Measurements from ENCODE around the gene NPTXR. TPM values are rescaled to one million over a fixed set of nuclear protein-coding genes. Genes with fewer than 3 reads are reported as not detected.

NPTXR gene
- total RNA-seq, 6 experiments from 2014 or later: 0.18 to 0.68 (median 0.28) TPM

DNA sequence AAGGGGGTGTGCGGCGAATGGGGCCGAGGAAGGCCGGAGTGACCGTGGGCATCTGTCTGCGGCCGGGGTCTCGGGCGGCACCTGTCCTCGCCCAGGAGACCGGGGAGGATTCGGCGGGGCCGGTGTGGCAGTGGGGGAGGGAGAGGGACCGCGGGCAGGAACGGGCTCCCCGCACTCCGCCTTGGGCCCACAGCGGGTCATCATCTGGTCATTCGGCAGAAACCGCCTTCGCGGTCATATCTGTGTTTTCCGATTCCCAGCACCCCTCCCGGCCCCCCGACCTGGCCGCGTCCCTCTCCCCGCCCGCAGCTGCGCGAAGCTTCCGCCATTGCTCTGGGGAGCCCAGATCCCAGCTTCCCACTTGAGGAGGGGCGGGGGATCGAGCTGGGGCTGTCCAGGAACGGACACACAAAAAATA, 29.0 kb upstream of the NPTXR start:
- no peaks in the 10 kb centered on the region for H3K27me3 ChIP-seq
- H3K36me3 ChIP-seq: no peaks in the 10 kb centered on the region
- H3K9me3 ChIP-seq: no peaks in the 10 kb centered on the region
- ATAC-seq (peak; percentile 37 to 51 (median 40)), DNase-seq (peak; percentile 56 to 72 (median 62))
- intact Hi-C loops (cut with DNase I): no loop called here
- H3K27ac ChIP-seq: peak overlapping the region; percentile 70 to 85 (median 81)
- WGBS (ENCODE audit: insufficient coverage, low coverage, low lambda C conversion rate, missing lambda C conversion rate): 0% methylated on average over 5 of the region's 37 CpGs
- TF ChIP-seq POLR2A (IDR thresholded peaks at IDR 0.05): peak; percentile 13
- TF ChIP-seq, protein P1, sequence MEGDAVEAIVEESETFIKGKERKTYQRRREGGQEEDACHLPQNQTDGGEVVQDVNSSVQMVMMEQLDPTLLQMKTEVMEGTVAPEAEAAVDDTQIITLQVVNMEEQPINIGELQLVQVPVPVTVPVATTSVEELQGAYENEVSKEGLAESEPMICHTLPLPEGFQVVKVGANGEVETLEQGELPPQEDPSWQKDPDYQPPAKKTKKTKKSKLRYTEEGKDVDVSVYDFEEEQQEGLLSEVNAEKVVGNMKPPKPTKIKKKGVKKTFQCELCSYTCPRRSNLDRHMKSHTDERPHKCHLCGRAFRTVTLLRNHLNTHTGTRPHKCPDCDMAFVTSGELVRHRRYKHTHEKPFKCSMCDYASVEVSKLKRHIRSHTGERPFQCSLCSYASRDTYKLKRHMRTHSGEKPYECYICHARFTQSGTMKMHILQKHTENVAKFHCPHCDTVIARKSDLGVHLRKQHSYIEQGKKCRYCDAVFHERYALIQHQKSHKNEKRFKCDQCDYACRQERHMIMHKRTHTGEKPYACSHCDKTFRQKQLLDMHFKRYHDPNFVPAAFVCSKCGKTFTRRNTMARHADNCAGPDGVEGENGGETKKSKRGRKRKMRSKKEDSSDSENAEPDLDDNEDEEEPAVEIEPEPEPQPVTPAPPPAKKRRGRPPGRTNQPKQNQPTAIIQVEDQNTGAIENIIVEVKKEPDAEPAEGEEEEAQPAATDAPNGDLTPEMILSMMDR (IDR thresholded peaks at IDR 0.05): no peak
- peak overlapping the region; percentile 70 to 82 (median 71) for H3K4me3 ChIP-seq
- peaks cover 0 to 21% (median 0%) of the 10 kb centered on the region in 4 donors for H3K4me1 ChIP-seq

DNA sequence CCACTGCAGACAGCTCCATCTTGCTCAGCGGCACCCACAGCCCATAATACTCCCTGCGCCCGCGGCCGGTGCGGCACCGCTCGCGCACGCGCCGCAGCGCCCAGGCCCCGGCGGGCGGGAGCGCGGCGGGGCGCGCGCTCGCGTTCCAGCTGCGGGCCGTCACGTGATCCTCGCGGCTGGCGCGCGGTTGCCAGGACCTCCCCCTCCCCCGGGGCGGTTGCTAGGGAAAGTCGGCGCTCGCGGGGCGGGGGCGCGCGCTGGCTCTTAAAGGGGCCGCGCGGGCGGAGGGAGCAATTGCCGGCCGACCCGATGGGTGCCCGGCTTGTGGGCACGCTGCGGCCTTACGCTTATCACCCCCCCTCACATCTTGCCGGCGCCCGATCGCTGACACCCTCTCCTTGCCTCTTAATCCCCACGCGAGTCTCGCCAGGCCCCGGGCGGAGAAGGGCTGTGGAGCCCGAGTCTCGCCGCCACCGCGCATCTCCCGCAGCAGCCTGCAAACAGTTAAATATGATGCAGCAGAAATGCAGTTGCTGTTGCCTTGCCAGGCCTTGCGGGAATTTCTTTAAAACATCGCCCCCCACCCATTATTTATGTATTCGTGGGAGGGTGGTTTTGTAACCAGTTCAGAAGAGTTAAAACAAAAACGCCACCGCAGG, 28.5 kb upstream of the NPTXR start, which contains the start of gene CBX6:
Gene CBX6, minus strand, starts transcription at position 45 of the 659 bp plus-strand sequence. Its CDS starts 26 bp downstream, at position 19.
- intact Hi-C loops (cut with DNase I): no loop called here
- H3K9me3 ChIP-seq: no peaks in the 10 kb centered on the region
- no peaks in the 10 kb centered on the region for H3K27me3 ChIP-seq
- WGBS (ENCODE audit: insufficient coverage, low coverage, low lambda C conversion rate, missing lambda C conversion rate): 0% methylated on average over 3 of the region's 73 CpGs
- peak; percentile 96 to 97 (median 96) for DNase-seq
- H3K4me3 ChIP-seq: peak within 1 kb of the TSS; percentile 70 to 82 (median 71)
- peak within 1 kb of the TSS; percentile 70 to 85 (median 81) for H3K27ac ChIP-seq
- peak; percentile 49 for TF ChIP-seq POLR2A (IDR thresholded peaks at IDR 0.05)
- TF ChIP-seq, protein P1 (IDR thresholded peaks at IDR 0.05): no peak
- H3K4me1 ChIP-seq: peaks cover 0 to 21% (median 0%) of the 10 kb centered on the region in 4 donors
- peak; percentile 82 to 89 (median 82) for ATAC-seq
- H3K36me3 ChIP-seq: no peaks in the 10 kb centered on the region

DNA sequence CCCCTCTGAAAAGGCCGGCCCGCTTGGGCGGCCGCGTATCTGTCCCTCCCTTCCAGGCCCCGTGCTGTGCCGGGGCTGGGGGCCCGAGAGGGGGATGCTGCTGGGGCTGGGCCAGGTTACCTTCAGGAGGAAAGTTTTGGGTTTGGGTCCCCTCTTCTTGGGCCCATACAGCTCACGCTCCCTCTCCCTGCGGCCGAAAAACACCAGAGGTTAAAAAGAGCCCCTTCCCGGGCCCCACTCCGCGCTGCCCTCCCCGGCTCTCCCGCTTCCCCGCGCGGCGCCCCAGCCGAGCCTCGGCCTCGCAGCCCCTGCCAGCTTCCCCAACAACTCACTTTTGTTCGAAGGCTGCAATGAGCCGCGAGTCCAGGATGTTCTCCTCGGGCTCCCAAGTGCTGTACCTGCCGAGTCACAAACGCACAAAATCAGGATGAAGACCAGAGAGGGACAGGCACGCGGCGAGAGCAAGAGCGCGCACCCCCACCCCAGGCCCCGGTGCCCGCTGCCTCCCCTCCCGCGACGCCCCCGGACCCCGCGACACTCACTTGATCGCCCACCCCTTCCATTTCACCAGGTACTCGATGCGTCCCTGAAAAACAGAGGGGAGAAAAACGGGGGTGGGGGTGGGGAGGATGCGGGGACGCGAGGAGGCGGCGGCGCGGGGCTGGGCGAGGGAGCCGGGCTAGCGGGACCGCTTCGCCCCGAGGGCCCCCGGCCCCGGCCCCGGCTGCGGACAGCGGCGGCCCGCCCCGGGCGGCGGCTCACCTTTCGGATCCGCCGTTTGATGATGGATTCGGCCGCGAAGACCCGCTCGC, 27.7 kb upstream of the NPTXR start:
- WGBS (ENCODE audit: insufficient coverage, low coverage, low lambda C conversion rate, missing lambda C conversion rate): 3% methylated on average over 6 of the region's 77 CpGs

DNA sequence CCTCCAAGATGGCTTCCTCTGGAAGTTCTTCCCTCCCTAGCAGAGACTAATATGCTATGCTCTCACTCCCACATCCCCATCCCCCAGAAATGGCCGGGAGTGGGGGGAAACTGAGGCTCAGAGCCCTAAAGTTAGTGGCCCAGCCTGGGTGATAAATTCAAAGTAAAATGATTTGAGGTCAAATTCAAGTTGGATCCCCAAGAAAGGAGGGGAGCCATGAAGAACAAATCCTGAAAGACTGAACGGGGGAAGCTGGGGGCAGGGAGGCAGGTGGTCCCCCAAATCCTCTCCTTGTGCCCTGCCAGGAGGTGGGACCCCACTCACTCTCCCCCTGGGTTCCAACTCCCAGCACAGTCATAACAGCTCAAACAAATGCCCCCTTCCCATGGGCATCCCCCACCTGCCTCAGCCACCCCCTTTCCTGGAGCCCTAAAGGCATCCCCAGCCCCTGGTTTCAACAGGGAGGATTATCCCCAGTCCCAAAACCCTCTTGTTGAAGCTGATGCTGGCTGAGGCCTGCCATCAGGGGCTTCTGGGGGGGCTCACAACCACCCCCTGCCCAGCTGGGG, 27.0 kb upstream of the NPTXR start:
- Histone ChIP-seq H3K36me3 (peaks cover 0 to 4% (median 0%) of the 10 kb centered on the region in 4 donors), H3K4me1 (peaks cover 0 to 21% (median 0%) of the 10 kb centered on the region in 4 donors), H3K9me3 (no peaks in the 10 kb centered on the region), H3K27me3 (no peaks in the 10 kb centered on the region), H3K27ac (peak overlapping the region; percentile 39 to 63 (median 43)), H3K4me3 (peak overlapping the region; percentile 70 to 82 (median 71))
- 30% methylated on average over 2 of the region's 2 CpGs for WGBS (ENCODE audit: insufficient coverage, low coverage, low lambda C conversion rate, missing lambda C conversion rate)
- no peak for TF ChIP-seq POLR2A (IDR thresholded peaks at IDR 0.05)
- TF ChIP-seq, protein P1 (IDR thresholded peaks at IDR 0.05): no peak
- ATAC-seq (no peak), DNase-seq (peak in 1 of 3 donors; percentile 44)
- intact Hi-C loops (cut with DNase I): no loop called here

More for the DNA sequence above, 27.7 kb upstream of the NPTXR start:
- Histone ChIP-seq H3K4me1 (peaks cover 0 to 21% (median 0%) of the 10 kb centered on the region in 4 donors), H3K27ac (peak overlapping the region; percentile 39 to 63 (median 43)), H3K27me3 (no peaks in the 10 kb centered on the region), H3K4me3 (peak overlapping the region; percentile 70 to 82 (median 71)), H3K9me3 (no peaks in the 10 kb centered on the region), H3K36me3 (peaks cover 0 to 3% (median 0%) of the 10 kb centered on the region in 4 donors)
- peak in 2 of 4 donors; percentile 14 to 15 for ATAC-seq
- TF ChIP-seq, protein P1 (IDR thresholded peaks at IDR 0.05): no peak
- TF ChIP-seq POLR2A (IDR thresholded peaks at IDR 0.05): no peak
- intact Hi-C loops (cut with DNase I): no loop called here
- DNase-seq: peak in 2 of 3 donors; percentile 39 to 59

All from right lobe of liver (tissue), 6 donors.